ENCODE data around the gene SBF2.
A peak's percentile ranks its signal among the peaks of the same experiment; 100 is the strongest.

The SBF2 gene

DNA sequence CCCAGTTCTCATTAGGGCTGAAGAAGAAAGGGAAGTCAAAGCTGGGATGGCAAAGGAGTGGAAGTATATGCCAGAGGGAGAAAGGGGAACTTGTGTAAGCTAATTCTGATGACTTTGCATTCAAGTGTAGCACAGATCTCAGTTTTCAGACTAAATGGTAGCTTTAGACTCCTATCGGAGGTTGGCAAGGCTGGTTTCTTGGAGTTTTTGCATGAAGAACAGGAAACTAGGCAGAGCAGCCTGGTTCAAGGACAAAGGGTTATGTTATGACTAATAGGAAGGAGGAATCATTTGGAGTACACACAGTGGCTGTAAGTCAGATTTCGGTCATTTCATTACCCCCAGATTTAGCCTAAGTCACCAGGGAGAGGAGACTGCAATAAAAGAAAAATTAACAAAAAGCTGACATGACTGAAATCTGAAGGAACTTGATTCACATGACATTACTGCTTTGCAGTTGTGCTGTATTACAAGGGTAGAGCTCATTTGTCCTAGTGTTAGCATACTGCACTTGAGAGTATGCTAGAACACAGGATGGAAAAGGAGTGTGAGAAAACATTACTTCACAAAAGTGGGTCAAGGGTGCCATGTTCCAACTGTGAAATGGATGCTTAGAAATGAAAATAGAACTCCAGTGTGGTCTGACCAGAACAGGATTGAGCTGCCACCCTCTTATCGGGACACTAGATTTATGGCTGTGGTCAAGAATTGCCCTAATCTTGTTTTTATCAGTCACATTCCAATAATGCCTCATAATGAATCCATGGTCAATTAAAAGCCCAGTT is 34.5 kb upstream of the SBF2 start:
- H3K4me3 ChIP-seq (ENCODE audit: low read depth, low read length) = no peak overlapping the region
- TF ChIP-seq, protein P1, sequence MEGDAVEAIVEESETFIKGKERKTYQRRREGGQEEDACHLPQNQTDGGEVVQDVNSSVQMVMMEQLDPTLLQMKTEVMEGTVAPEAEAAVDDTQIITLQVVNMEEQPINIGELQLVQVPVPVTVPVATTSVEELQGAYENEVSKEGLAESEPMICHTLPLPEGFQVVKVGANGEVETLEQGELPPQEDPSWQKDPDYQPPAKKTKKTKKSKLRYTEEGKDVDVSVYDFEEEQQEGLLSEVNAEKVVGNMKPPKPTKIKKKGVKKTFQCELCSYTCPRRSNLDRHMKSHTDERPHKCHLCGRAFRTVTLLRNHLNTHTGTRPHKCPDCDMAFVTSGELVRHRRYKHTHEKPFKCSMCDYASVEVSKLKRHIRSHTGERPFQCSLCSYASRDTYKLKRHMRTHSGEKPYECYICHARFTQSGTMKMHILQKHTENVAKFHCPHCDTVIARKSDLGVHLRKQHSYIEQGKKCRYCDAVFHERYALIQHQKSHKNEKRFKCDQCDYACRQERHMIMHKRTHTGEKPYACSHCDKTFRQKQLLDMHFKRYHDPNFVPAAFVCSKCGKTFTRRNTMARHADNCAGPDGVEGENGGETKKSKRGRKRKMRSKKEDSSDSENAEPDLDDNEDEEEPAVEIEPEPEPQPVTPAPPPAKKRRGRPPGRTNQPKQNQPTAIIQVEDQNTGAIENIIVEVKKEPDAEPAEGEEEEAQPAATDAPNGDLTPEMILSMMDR (conservative IDR thresholded peaks at IDR 0.05; ENCODE audit: low read depth, low read length) = no peak
- DNase-seq (ENCODE audit: low read depth) = peak; percentile 81

DNA sequence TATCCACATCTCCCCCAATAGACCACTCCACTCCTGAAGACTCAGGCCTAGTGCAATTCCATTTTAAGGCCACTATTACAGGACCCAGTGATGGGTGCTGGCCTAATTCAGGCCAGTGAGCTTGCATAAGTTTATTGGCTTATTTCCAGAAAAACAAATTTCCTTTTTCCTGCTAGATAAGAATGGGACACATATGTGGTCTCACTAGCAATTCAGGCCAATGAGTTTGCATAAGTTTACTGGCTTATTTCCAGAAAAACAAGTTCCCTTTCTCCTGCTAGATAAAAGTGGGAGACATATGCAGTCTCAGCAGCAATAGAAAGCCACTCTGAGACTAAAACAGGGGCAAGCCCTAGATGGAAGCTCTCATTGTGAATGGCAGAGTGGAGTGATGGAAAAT is 33.2 kb upstream of the SBF2 start:
- H3K4me3 ChIP-seq (ENCODE audit: low read depth, low read length) = no peak overlapping the region
- TF ChIP-seq, protein P1 (conservative IDR thresholded peaks at IDR 0.05; ENCODE audit: low read depth, low read length) = no peak
- peak; percentile 90 for DNase-seq (ENCODE audit: low read depth)

DNA sequence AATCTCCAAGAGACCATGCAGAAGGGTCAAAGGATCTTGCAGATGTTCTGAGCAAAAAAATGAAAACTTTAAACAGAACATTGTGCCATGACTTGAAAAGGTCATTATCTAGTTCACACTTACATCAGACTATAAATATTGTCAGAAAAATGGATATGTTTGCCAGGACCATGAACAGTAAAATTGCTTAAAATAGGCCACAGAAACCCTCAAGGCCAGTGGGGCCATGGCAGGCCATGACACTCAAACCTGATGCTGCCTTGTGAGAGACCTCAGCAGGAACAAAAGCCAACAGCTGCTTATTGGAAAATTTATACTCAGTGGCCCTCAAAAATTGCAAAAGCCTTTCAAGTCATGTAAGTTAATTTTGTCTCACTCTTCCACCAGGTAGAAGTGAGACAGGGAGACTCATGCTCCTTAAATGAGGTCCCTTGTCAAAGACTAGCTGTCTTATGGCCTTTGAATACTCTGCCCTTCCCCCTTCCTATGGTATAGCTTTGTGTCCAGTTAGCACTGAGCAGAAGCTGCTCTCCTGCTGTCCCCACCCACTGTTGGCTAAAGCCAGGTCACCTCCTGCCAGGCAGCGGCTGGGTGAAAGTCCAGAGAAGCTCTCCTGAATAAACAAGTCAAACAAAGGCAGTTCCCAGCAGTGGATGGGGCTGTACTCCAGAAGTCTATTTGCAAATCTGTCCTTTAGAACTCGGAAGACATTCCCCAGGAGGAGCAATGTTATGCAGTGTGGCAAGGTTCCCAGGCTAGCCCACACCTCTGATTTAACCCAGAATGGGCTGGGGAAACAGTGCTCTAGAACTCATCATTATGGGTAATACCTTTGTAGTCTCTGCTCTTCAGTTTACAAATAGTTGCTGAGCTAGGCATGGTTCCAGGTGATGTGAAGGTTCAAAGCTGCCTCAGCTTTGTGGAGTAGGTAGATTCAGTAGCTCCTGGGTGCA is 32.3 kb upstream of the SBF2 start:
- TF ChIP-seq, protein P1 (conservative IDR thresholded peaks at IDR 0.05; ENCODE audit: low read depth, low read length) = no peak
- peak; percentile 85 for DNase-seq (ENCODE audit: low read depth)
- no peak overlapping the region for H3K4me3 ChIP-seq (ENCODE audit: low read depth, low read length)

DNA sequence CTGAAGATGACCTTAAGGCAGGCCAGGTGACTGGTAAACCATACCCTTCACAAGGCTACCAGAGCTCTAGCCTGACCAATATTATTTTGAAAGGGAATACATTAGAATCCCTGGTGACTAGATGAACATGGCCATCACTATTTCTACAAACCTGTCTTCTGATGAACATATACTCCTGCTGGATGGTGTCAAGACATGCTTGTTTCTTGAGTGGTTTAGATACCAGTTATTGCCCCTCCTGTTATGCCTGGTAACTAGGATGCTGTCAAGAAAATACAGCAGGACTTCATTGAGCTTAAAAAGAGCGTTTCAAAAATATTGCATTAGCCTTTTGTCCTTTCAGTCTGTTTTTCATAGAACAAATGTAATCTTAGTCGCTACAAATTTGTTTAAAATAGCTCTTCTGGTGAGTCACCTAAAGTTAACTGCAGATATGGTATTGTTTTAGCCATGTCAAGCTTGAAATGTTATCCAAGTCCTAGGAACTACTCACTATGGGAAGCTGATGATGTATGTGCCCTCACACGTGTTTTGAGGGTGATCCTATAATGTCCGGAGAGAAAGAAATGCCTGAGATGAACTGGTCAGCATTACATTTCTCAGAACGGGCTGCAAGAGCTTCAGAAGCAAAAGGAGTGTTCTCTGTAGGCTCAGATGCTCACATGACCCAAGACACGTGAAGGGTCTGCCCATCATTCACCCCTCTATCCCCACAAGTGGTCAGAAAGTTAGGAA is 31.4 kb upstream of the SBF2 start:
- no peak overlapping the region for H3K4me3 ChIP-seq (ENCODE audit: low read depth, low read length)
- TF ChIP-seq, protein P1 (conservative IDR thresholded peaks at IDR 0.05; ENCODE audit: low read depth, low read length) = no peak
- peak; percentile 98 for DNase-seq (ENCODE audit: low read depth)

DNA sequence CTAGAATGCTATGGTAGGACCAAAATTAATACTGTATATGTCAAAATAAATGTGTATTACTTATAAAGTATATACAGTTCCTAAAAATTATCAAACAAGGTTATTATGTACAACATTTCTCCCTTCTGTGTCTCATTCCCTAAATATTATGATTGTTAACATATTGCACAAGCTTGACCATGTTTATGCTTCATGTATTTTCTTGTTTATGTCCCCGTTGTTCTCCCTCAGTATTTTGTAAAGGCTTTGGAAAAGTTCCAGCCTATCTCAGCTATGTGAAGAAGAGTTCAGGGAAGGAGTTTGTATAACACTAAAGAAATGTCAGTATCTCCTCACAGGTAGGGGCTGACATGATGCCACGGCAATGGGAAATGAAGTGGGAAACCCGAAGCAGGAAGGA is 30.5 kb upstream of the SBF2 start:
- H3K4me3 ChIP-seq (ENCODE audit: low read depth, low read length) = no peak overlapping the region
- TF ChIP-seq, protein P1 (conservative IDR thresholded peaks at IDR 0.05; ENCODE audit: low read depth, low read length) = no peak
- peak; percentile 68 for DNase-seq (ENCODE audit: low read depth)

DNA sequence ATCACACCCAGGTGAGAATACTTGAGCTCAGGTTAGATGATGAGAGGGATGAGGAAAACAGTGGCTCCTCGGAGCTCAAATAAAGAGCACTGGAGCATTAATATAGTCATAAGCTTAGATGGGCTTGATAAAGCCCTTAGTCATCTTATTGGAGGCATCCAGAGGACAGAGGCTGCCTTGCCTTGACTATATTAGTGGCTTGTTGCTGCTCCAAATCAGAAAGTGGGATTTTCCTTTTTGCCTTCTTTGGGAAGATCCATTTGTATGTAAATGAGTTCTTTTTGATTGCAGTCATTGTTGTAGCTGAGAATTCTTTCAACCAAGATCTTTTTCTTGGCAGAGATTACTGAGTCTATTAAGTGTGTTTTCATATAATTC is 29.8 kb upstream of the SBF2 start:
- H3K4me3 ChIP-seq (ENCODE audit: low read depth, low read length) = no peak overlapping the region
- TF ChIP-seq, protein P1 (conservative IDR thresholded peaks at IDR 0.05; ENCODE audit: low read depth, low read length) = no peak
- peak; percentile 38 for DNase-seq (ENCODE audit: low read depth)
